Stimulated activated CD4-positive, alpha-beta T cell treated with anti-CD3 and anti-CD28 coated beads, TNF-alpha, amount 100 ng/mL, for 4 hours (primary cell): ENCODE data around the gene ST8SIA2.

Experiments
- DNase-seq, 3 experiments: peaks; one replicate each; pipeline ENCODE4 v3.0.0-alpha.2; 2020; ENCODE audit warnings: low read depth in 3 of 3

ST8SIA2 gene

GRCh38 chr15:92485441-92485840 lies 91.8 kb downstream of the ST8SIA2 start:
- no peak for DNase-seq

- DNase-seq = no peak
Measured at GRCh38 chr15:92492551-92493115, 99.0 kb downstream of the ST8SIA2 start.

- DNase-seq = no peak
Measured at GRCh38 chr15:92494806-92495336, 101.2 kb downstream of the ST8SIA2 start.

GRCh38 chr15:92495446-92495845 lies 101.8 kb downstream of the ST8SIA2 start:
- DNase-seq = no peak

GRCh38 chr15:92499731-92500530 lies 106.2 kb downstream of the ST8SIA2 start:
- no peak for DNase-seq

- no peak for DNase-seq
Measured at GRCh38 chr15:92502336-92502735, 108.7 kb downstream of the ST8SIA2 start.

- DNase-seq = no peak
Measured at GRCh38 chr15:92502930-92503857, 109.5 kb downstream of the ST8SIA2 start.

- no peak for DNase-seq
Measured at GRCh38 chr15:92503889-92504288, 110.2 kb downstream of the ST8SIA2 start.

- DNase-seq = no peak
Measured at GRCh38 chr15:92505611-92506010, 111.9 kb downstream of the ST8SIA2 start.

- no peak for DNase-seq
Measured at GRCh38 chr15:92506506-92506905, 112.8 kb downstream of the ST8SIA2 start.

- no peak for DNase-seq
Measured at GRCh38 chr15:92510163-92510882, 116.6 kb downstream of the ST8SIA2 start.
